ENCODE measurements around the gene TACC2.

Gene TACC2

GRCh38 chr10:122204691-122205489 is 215.9 kb downstream of the TACC2 start:
- H3K4me3 ChIP-seq (ENCODE audit: low read length): no peak overlapping the region
- peak; percentile 1 for TF ChIP-seq CTCF (conservative IDR thresholded peaks at IDR 0.05; ENCODE audit: low read depth, low read length)
- no peak for DNase-seq (ENCODE audit: low read depth)

- no peak overlapping the region for H3K4me3 ChIP-seq (ENCODE audit: low read length)
- DNase-seq (ENCODE audit: low read depth): no peak
- TF ChIP-seq CTCF (conservative IDR thresholded peaks at IDR 0.05; ENCODE audit: low read depth, low read length): peak; percentile 13
Observed at GRCh38 chr10:122206471-122207065, 217.6 kb downstream of the TACC2 start.

- no peak overlapping the region for H3K4me3 ChIP-seq (ENCODE audit: low read length)
- no peak for DNase-seq (ENCODE audit: low read depth)
- no peak for TF ChIP-seq CTCF (conservative IDR thresholded peaks at IDR 0.05; ENCODE audit: low read depth, low read length)
Observed at GRCh38 chr10:122207163-122207562, 218.2 kb downstream of the TACC2 start.

GRCh38 chr10:122207596-122207995 is 218.6 kb downstream of the TACC2 start:
- no peak for DNase-seq (ENCODE audit: low read depth)
- TF ChIP-seq CTCF (conservative IDR thresholded peaks at IDR 0.05; ENCODE audit: low read depth, low read length): no peak
- H3K4me3 ChIP-seq (ENCODE audit: low read length): no peak overlapping the region

GRCh38 chr10:122208571-122209430 is 219.8 kb downstream of the TACC2 start:
- DNase-seq (ENCODE audit: low read depth): no peak
- no peak overlapping the region for H3K4me3 ChIP-seq (ENCODE audit: low read length)
- TF ChIP-seq CTCF (conservative IDR thresholded peaks at IDR 0.05; ENCODE audit: low read depth, low read length): no peak

GRCh38 chr10:122210481-122211265 is 221.7 kb downstream of the TACC2 start:
- TF ChIP-seq CTCF (conservative IDR thresholded peaks at IDR 0.05; ENCODE audit: low read depth, low read length): no peak
- H3K4me3 ChIP-seq (ENCODE audit: low read length): no peak overlapping the region
- no peak for DNase-seq (ENCODE audit: low read depth)

Measured in retinal pigment epithelial cell (primary cell).